ENCODE data around the gene ZNF557.

Gene ZNF557

GRCh38 chr19:7137120-7137519 lies 67.6 kb downstream of the ZNF557 start:
- TF ChIP-seq EZH2phosphoT487 (conservative IDR thresholded peaks at IDR 0.05; ENCODE audit: low read length): no peak
- TF ChIP-seq CTCF (IDR thresholded peaks at IDR 0.05; ENCODE audit: insufficient read depth, low read length, poor library complexity, severe bottlenecking): no peak
- Histone ChIP-seq H3K9me3 (ENCODE audit: insufficient read depth, low read length) (no peaks in the 10 kb centered on the region), H2AFZ (ENCODE audit: low read depth, low read length, severe bottlenecking) (no peak overlapping the region), H3K4me3 (ENCODE audit: insufficient read depth, low read length, poor library complexity, severe bottlenecking) (no peak overlapping the region), H4K20me1 (ENCODE audit: low read depth, low read length) (no peaks in the 10 kb centered on the region), H3K79me2 (ENCODE audit: insufficient read depth, low read length) (no peaks in the 10 kb centered on the region), H3K27ac (ENCODE audit: low read depth, low read length) (no peak overlapping the region), H3K36me3 (ENCODE audit: low read length) (peaks cover 17% of the 10 kb centered on the region; the same call in 1 of the 2 replicates), H3K4me2 (ENCODE audit: low read depth, low read length, poor library complexity, severe bottlenecking) (no peak overlapping the region), H3F3A (ENCODE audit: insufficient read depth) (no peaks in the 10 kb centered on the region), H3K27me3 (ENCODE audit: low read length) (no peaks in the 10 kb centered on the region), H3K9me2 (replicated peaks; ENCODE audit: insufficient read depth, low read length) (no peaks in the 10 kb centered on the region), H3K9ac (ENCODE audit: low read length) (no peak overlapping the region)
